SU-DHL-6 (cell line): ENCODE results near the gene TPMT.

Source experiments
- CTCF ChIP-seq: fragments of 200-600 bp; sonication (generic); IDR thresholded peaks from one replicate; pipeline ENCODE4 v1.5.1; 2017; ENCODE audit warnings: antibody characterized with exemption, mild to moderate bottlenecking, low read length, moderate library complexity; ENCODE audit not compliant: insufficient read depth, poor library complexity, severe bottlenecking
- EZH2phosphoT487 ChIP-seq: fragments of 200-600 bp; sonication (generic), shearing (Covaris generic); conservative IDR thresholded peaks from 2 replicates; pipeline ENCODE4 v1.6.1; 2018; ENCODE audit warnings: mild to moderate bottlenecking, antibody characterized with exemption, low read length, moderate library complexity, mixed read lengths

GRCh38 chr6:18138906-18139305, 16.0 kb downstream of the TPMT start:
- TF ChIP-seq CTCF = no peak
- TF ChIP-seq EZH2phosphoT487 = no peak
